GM21526 (cell line): ENCODE data around the gene MTERF1.
A peak's percentile ranks its signal among the peaks of the same experiment; 100 is the strongest.
"Not testable (repeated sequence)": the region's sequence is repeated elsewhere in the genome, so short reads cannot be mapped to it uniquely, and the experiment has no call there.

Source experiments
- ATAC-seq: cut with Tn5 transposase; IDR thresholded peaks from one replicate; pipeline ENCODE4 v1.9.1; 2021; ENCODE audit warnings: moderate library complexity; ENCODE audit not compliant: unreplicated experiment, low FRiP score

Gene MTERF1

DNA sequence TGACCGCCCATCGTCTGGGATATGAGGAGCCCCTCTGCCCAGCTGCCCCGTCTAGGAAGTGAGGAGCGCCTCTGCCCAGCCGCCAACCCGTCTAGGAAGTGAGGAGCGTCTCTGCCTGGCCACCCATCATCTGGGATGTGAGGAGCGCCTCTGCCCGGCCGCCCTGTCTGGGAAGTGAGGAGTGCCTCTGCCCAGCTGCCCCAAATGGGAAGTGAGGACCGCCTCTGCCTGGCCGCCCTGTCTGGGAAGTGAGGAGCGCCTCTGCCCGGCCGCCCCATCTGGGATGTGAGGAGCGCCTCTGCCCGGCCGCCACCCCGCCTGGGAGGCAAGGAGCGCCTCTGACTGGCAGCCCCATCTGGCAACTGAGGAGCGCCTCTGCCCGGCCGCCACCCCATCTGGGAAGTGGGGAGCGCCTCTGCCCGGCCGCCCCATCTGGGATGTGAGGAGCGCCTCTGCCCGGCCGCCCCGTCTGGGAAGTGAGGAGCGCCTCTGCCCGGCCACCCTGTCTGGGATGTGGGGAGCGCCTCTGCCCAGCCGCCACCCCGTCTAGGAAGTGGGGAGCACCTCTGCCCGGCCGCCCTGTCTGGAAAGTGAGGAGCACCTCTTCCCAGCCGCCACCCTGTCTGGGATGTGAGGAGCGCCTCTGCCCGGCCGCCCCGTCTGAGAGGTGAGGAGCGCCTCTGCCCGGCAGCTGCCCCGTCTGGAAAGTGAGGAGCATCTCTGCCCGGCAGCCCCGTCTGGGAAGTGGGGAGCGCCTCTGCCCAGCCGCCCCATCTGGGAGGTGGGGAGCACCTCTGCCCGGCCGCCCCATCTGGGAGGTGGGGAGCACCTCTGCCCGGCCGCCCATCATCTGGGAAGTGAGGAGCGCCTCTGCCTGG lies 7.1 kb upstream of the MTERF1 start:
- not testable (repeated sequence) for ATAC-seq

DNA sequence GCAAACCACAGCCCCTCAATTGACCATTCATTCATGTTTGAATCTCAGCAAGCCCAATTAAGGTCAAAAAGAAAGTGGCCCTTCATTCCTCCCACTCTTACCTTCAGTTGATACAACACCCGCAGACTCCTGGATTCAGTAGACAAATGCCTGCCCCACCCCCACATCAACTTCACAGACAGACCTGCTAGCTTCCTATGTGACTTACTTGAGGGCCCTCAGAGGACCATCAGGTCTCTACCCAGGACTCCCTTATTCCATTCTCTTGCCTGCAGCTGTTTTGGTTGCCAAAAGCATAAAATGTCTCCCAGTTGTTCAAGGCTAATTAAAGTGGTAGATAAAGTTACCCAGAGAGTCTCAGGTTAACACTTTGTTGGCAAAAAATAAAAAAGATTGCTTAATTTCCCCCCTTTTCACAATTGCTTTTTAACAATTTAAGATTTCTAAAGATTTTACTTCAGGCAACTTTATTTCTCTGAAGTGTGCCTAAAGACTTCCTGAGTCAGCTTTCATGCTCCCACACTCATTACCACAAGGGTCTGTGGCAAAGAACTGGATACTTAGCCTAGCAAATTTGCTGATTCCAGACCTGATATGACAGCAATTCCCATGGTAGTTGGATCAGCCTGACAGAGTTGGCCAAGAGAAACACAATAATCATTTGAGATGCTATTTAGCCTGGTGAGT lies 3.3 kb upstream of the MTERF1 start:
- no peak for ATAC-seq

DNA sequence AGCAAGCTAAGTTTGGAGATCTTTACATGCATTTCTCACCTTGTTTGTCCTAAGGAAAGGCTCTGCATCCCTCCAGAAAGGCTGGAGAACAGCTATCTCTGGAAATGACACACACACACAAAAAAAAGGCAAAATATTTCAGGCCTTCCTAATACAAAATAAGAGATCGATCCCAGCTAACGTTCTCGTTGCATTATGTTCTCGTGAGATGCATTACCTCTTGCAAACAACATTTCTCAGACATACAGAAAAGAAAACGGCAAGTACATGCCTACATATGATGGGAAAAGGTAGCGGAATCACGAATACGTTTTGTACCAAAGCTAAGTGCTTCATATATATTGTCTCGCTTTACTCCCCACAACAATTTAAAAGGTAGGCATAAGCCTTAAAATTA lies 488 bp downstream of the MTERF1 start:
- ATAC-seq: peak; percentile 15

DNA sequence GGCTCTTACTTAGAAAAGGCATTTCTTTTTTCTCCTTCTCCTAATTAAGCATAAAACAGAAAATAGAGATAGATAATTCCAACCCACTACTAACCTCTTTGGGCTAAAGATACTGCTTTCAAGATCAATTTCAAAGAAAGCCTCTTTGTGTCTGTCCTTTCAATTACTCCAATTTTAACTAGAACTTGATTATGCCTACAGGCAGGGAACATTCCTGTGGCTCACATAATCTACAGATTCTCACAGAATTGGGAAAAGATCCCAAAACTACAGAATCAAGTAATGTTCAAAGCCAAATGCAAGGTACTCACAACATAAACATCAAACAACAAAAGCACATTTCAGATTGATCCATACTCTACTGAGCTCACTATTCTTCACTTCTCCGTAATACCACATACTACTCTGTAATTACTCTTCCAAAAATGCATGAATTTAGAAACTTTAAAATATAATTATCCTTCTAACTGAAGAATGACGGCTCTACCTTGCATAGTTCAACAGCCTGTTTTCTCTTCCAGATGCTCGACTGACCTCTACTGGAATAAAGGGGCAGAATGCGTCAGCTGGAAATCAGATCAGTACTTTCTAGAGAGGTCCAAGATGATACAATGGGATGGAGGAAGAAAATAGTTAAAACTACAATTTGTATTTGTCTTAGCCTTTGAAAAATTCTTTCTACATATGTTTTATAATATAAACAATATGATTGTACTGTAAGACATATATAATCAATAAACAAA lies 3.9 kb downstream of the MTERF1 start:
- ATAC-seq: no peak

DNA sequence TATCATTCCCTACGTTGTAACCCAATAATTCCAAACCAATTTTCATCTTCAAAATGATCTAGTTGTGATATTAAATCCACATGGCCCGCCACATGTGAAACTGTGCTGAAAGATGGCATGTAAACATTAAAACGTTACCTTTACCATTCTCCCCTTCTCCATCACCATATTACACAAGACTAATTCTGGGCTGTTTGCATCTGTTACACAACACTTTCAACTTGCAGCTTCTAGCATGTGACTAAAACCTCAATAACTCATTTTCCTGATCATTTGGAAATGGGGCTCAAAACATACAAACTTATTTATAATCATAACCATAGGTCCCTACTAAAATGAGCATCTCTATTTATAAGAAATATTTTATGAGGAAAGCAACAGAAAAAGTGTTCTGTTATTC lies 4.7 kb downstream of the MTERF1 start:
- no peak for ATAC-seq

DNA sequence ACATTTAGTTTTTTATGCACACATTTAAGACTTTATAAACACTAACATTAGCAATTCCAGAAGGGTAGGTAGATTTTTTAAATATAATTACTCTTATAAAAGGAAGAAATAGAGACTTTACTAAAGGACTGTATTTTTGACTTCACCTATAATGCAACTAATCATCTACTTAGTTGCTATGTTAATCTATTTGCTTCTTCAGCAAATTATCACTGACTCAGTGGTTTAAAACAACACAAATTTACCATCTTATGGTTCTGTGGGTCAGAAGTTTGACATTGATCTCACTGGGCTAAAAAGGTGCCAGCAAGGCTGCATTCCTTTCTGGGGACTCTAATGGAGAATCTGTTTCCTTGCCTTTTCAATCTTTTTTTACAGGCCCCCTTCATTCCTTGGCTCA lies 7.6 kb downstream of the MTERF1 start:
- no peak for ATAC-seq

DNA sequence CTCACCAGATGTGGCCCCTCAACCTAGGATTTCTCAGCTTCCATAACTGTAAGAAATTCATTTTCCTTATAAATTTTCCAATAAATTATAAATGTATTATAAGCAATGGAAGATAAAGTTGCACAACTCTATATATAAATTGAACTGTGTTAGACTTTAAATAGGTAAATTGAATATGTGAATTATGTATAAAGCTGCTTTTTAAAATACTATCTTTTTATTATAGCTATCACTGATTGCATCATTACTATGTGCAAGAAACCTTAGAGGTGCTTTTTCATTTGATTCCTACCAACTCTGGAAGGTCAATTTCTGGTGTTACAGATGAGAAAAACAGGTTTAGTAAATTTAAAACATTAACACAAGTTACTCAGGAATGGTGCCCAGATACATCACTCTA lies 8.4 kb downstream of the MTERF1 start:
- no peak for ATAC-seq

DNA sequence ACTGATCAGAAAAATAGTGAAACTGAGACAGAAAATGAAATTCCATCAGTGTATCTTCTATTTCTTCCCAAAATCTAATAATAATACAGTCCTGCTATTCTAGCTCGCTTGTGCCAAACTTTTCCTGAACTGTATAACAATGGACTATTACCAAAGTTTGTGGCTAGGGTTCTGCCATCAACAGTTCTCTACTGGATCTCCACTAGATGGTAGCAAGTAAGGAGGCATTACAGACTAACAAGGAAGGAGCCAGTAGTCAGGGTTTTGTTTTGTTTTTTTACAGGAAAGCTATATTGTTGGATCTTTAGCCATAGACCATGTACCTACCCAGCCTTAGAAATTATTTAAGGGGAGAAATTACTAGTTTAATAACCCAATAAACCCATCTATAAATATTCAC lies 10.8 kb downstream of the MTERF1 start:
- no peak for ATAC-seq

DNA sequence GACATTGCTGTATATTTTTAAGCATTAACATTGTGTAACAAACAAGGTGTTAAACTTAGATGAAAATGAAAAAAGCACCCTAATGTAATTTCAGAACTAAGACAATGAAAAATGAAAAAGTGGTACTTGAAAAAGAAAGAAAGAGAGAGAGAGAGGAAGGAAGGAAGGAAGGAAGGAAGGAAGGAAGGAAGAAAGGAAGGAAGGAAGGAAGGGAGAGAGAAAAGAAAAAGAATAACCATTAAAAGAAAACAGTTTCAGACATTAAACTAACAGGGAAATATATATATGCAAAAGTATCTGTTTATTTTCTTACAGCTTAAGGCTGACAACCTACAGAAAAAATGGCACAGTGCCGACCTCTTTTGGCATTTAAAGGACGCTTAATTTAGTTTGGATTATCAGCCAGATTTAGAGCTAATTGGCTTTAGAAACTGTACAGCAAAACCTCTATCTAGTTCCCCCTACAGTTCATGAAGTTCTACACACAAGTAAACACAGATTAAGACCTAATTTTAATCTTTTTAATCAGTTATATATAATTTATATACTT lies 13.8 kb downstream of the MTERF1 start:
- no peak for ATAC-seq

DNA sequence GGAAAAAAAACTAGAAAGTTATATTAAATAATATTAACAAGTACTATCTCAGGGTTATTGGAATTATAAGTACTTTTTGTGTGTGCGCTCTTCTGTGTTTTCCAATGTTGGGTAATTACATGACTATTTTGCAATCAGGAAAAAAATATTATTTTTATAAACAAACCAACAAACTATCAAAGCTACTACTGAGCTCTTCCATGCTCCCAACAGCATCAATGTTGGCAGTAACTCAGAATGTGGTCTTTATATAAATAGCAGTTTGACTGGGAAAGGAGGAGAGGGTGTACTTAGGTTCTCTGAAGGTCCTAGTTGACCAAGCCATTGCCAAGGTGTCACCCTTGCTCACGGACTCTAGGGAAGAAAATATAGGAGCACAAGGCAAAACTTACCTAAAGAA lies 15.0 kb downstream of the MTERF1 start:
- no peak for ATAC-seq

DNA sequence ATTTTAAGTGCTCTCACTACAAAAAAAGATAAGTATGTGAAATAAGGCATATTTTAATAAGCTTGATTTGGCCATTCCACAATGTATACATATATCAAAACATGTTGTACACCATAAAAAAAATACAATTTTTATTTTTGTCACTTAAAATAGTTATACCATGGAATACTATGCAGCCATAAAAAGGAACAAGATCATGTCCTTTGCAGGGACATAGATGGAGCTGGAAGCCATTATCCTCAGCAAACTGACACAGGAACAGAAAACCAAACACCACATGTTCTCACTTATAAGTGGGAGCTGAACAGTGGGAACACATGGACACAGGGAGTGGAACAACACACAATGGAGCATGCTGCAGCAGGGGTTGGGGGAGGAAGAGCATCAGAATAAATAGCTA lies 15.9 kb downstream of the MTERF1 start:
- not testable (repeated sequence) for ATAC-seq

DNA sequence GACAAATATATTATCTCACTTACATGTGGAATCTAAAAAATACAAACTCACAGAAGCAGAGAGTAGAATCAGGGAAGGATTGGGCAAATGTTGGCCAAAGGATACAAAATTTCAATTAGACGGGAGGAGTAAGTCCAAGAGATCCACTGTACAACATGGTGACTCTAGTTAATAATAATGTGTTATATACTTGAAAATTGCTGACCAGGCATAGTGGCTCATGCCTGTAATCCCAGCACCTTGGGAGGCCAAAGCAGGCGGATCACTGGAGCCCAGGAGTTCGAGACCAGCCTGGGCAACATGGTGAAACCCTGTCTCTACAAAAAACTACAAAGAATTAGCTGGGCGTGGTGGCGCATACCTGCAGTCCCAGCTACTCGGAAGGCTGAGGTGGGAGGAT lies 16.4 kb downstream of the MTERF1 start:
- ATAC-seq: no peak

DNA sequence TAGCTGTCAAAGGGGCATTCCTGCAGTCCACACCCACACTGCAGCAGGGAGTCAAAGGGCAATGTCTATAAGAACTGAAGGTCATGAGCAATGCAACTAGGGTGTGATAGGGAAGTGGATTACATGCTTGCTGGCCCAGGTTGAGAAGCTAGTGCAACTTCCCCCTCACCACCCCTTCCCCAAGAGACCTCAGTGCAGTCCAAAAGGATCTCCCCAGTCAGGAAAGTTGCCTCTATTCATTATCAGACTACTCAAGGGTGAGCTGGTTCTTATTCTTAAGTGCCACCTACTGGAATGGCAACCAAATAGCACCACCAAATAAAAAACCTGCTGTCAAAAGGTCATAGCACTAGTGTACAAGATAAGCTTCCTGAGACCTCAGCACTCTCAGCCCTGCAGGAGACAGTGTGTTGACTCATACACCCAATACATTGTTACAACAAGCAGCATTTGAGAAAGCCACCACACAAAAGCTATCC lies 28.2 kb downstream of the MTERF1 start:
- no peak for ATAC-seq

DNA sequence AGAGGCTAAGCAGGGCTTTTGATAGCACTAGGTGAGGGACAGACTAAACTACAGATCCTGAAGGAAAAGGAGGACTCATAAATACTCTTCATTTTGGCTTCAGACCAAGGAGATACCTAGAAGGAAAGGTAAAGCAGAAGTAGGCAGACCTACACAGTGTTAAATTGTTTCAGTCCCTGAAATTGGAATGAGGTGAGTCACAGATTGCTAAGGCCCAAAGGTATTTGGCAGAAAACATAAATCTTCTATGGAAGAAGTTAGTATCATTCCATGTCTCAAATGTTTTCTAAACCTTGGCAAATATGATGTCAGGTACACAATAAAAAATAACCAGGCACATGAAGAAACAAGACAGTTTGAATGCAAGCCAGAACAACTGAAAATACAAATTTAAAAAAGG lies 30.0 kb downstream of the MTERF1 start:
- ATAC-seq: no peak

DNA sequence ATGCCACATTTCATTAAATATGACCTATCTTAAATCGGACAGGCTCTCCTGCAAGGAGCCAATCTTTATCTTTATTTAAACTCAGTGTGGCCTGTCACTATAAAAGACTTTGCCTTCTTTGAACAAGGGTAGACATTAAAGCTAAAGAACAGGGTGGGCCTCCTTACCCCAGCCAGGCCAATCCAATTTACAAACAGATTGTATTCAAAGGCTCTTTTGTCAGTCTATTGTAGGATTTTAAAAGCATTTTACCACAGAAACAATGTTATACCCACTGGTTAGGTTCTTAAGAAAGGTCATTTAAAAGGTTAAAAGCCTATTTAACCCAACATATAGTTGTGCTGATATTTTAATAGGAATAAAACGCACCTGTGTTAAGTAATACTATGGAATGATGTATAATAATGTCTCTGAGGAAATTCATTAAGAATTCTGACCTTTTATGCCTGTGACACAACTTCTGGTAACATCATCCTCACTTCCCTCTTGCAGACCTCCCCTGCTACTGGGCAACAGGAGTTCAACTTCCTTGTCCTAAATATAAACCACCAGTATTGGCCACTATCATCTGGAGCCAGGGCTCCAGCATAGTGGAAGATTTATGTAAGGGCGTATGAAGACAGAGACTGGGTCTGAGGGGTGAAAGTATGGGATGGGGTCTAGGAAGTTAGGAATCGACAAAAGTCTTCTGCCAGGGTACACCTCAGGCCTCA lies 32.5 kb downstream of the MTERF1 start:
- no peak for ATAC-seq

DNA sequence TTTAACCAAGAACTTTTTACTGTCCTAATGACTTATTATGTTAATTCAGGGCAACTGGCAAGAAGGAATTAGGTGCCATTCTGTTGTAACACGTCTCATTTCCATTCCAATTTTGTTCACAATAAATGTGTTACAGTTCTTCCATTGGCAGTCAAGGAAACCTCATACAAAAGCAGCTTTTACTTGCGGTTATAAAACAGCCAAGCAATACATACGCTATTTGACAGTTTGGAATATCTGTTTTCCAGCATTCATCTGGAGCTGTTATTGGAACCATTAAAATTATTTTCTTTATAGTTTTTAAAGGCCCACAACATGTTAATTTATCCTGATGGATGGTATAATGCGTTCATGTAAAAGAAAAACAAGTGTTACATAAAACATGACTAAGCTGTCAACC lies 33.3 kb downstream of the MTERF1 start:
- ATAC-seq: no peak

DNA sequence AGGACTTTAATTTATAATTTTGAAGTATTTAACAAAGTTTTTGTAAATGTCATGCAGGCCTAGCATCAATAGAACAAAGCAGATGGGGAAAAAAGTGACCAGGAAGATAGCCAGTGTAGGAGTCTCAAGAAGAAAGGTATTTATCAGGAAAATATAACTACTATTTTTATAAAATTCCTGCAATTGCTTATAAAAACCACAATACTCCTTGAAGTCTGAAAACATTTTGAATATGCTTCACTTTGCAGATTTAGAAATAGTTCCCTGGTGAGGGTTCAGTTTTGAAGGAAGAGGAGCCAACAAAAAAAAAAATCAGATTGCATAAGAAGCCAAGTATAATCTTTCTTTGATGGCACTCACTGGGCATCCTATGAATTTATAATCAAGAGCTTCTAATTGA lies 34.1 kb downstream of the MTERF1 start:
- ATAC-seq: no peak

DNA sequence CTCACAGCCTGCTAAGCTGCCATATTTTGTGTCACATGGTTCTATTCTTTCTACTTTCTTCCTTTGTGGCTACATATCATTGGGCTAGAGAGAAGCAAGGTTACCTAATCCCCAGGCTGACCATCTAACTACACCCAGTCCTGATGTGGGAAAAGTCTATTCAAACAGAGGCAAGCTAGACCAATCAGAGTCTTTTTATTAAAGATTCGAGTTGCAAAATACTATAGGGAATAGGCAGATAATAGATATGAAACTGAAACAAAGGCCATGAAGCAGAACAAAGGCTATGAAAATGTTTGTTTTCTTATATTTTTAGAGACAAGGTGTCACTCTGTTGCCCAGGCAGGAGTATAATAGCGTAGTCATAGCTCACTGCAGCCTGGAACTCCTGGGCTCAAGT lies 36.7 kb downstream of the MTERF1 start:
- peak; percentile 87 for ATAC-seq

DNA sequence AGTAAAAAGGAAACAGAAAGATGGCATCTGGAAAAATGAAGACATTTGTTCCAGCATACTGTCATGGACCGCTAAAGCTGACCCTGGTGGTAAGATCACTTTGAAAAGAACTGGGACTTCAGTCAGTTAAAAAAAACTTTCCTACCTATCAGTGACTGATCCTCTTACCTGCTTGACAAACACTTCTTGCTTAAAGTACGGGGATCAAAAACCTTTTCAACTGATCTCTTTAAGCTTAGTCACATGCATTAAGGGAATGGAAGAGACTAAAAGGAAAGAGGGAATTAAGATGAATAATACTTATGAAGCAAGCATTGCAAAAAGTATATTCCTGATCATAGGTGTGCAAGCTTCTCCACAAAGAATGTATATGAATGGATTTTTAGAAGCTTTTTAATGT lies 42.1 kb downstream of the MTERF1 start:
- no peak for ATAC-seq

DNA sequence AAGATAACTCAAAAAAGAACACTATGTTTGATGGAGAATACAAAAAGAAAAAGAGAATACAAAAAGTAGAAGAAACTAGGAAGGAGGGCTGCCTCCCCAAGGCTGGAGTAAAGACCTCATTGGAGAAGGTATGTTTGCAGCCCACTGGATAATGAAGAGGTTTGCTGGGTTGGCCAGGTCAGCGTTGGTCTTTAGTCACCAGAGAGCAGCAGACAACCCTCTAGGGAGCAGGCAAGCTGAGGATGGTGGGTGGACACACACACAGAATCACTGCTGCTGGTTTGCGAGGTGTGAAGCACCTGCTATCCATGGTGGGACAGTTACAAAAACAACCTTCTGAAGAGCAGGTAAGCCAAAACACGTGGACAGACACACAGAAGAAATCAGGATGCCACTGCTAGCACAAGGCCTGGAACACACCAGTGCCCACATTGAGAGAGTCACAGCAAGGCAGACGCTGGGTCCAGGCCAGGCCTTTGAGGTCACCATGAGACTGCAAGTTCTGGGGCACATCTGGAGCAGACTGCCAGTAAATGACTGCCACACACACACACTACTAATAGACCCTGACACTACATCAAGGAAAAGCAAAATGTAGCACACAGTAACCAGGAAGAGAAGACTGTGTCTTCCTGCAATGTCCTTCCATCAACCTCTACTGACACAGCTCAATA lies 43.0 kb downstream of the MTERF1 start:
- ATAC-seq: no peak
